ENCODE results near the gene PTGER1. TPM values are rescaled to one million over a fixed set of nuclear protein-coding genes. Genes with fewer than 3 reads are reported as not detected.
A peak's percentile ranks its signal among the peaks of the same experiment; 100 is the strongest.

PTGER1 gene
- total RNA-seq, 1 experiment from 2014 or later = 0.20 TPM

- CTCF ChIA-PET = no interaction called here
- Mint-ChIP-seq H3K4me1 (ENCODE audit: low read depth, unreplicated experiment) (peaks cover 15% of the 10 kb centered on the region), H3K27me3 (ENCODE audit: insufficient read depth, unreplicated experiment) (no peaks in the 10 kb centered on the region), H3K4me3 (ENCODE audit: unreplicated experiment) (no peak overlapping the region), H3K27ac (ENCODE audit: unreplicated experiment) (no peak overlapping the region), H3K36me3 (ENCODE audit: insufficient read depth, unreplicated experiment) (peaks cover 66% of the 10 kb centered on the region), H3K9me3 (ENCODE audit: unreplicated experiment) (no peaks in the 10 kb centered on the region)
- no peaks in the 10 kb centered on the region; the same call in 1 of the 2 replicates for H3K4me1 ChIP-seq
- TF ChIP-seq CTCF (IDR thresholded peaks at IDR 0.05; ENCODE audit: insufficient read depth in 1 of 2, low read depth in 1 of 2, low read length in 1 of 2, severe bottlenecking in 1 of 2, unreplicated experiment in 1 of 2) = no peak
- H3K36me3 ChIP-seq (ENCODE audit: control insufficient read depth, insufficient read depth, low read length) = no peaks in the 10 kb centered on the region
- no TSS peak for BruUV-seq (replicated peaks)
- no peak overlapping the region for H3K4me3 ChIP-seq (ENCODE audit: low read depth, low read length)
- POLR2A ChIA-PET = no interaction called here
- DNase-seq = no peak
- intact Hi-C loops (cut with micrococcal nuclease; ENCODE audit: unreplicated experiment) = loop anchor here (10.0 kb wide), 1 partner anchor 109 kb away; no protein-coding TSS in a partner anchor
- H3K9me3 ChIP-seq = no peaks in the 10 kb centered on the region
- no peaks in the 10 kb centered on the region for H3K27me3 ChIP-seq (replicated peaks; ENCODE audit: control insufficient read depth, insufficient read depth, low read length)
Measured at GRCh38 chr19:14473978-14474578, 1.1 kb downstream of the PTGER1 start.

GRCh38 chr19:14473073-14473977, 1.8 kb downstream of the PTGER1 start:
- peaks cover 63% of the 10 kb centered on the region for H3K36me3 Mint-ChIP-seq (ENCODE audit: insufficient read depth, unreplicated experiment)
- no peaks in the 10 kb centered on the region for H3K27me3 Mint-ChIP-seq (ENCODE audit: insufficient read depth, unreplicated experiment)
- CTCF ChIA-PET = interaction anchor here (0.5 to 1.7 kb wide), 14 partner anchors 8 to 608 kb away, joined by 3 to 22 read pairs (median 4); partner anchors contain the start of genes ASF1B, GIPC1 and PKN1
- no peaks in the 10 kb centered on the region for H3K36me3 ChIP-seq (ENCODE audit: control insufficient read depth, insufficient read depth, low read length)
- no peaks in the 10 kb centered on the region for H3K9me3 Mint-ChIP-seq (ENCODE audit: unreplicated experiment)
- peak overlapping the region; percentile 60 for H3K27ac Mint-ChIP-seq (ENCODE audit: unreplicated experiment)
- no peaks in the 10 kb centered on the region; the same call in 1 of the 2 replicates for H3K4me1 ChIP-seq
- POLR2A ChIA-PET = no interaction called here
- no TSS peak for BruUV-seq (replicated peaks)
- no peaks in the 10 kb centered on the region for H3K9me3 ChIP-seq
- no peak for TF ChIP-seq CTCF (IDR thresholded peaks at IDR 0.05; ENCODE audit: insufficient read depth in 1 of 2, low read depth in 1 of 2, low read length in 1 of 2, severe bottlenecking in 1 of 2, unreplicated experiment in 1 of 2)
- peaks cover 15% of the 10 kb centered on the region for H3K4me1 Mint-ChIP-seq (ENCODE audit: low read depth, unreplicated experiment)
- H3K27me3 ChIP-seq (replicated peaks; ENCODE audit: control insufficient read depth, insufficient read depth, low read length) = no peaks in the 10 kb centered on the region
- DNase-seq = no peak
- H3K4me3 Mint-ChIP-seq (ENCODE audit: unreplicated experiment) = peak overlapping the region; percentile 50
- H3K4me3 ChIP-seq (ENCODE audit: low read depth, low read length) = no peak overlapping the region
- intact Hi-C loops (cut with micrococcal nuclease; ENCODE audit: unreplicated experiment) = loop anchor here (10.0 kb wide), 1 partner anchor 109 kb away; no protein-coding TSS in a partner anchor

Data from Caco-2 (cell line).